Fibroblast of lung (primary cell): ENCODE data around the gene HLA-DRB5. TPM values are rescaled to one million over a fixed set of nuclear protein-coding genes. Genes with fewer than 3 reads are reported as not detected.
"Not testable (repeated sequence)": the region's sequence is repeated elsewhere in the genome, so short reads cannot be mapped to it uniquely, and the experiment has no call there.

Experiments
- DNase-seq, 2 donors: peaks; one replicate each; pipeline versions ENCODE4 v3.0.0 to v3.0.0-alpha.2; 2010; ENCODE audit warnings: low read depth in 2 of 2
- H2AFZ ChIP-seq: 2 replicates; pipeline ENCODE4 v1.5.1; 2012; ENCODE audit warnings: low read length, control low read depth, inconsistent platforms
- H3K27ac ChIP-seq: 2 replicates; pipeline ENCODE4 v1.5.1; 2011; ENCODE audit warnings: low read length, control low read depth; ENCODE audit not compliant: insufficient read depth
- H3K27me3 ChIP-seq: 2 replicates; pipeline ENCODE4 v1.5.1; 2011; ENCODE audit warnings: mild to moderate bottlenecking, low read length; ENCODE audit not compliant: control insufficient read depth, insufficient read depth
- H3K36me3 ChIP-seq: 2 replicates; pipeline ENCODE4 v1.5.1; 2011; ENCODE audit warnings: low read length; ENCODE audit not compliant: control insufficient read depth, insufficient read depth
- H3K4me1 ChIP-seq: 2 replicates; pipeline ENCODE4 v1.5.1; 2011; ENCODE audit warnings: low read length; ENCODE audit not compliant: control insufficient read depth, insufficient read depth; ENCODE audit errors: extremely low read depth
- H3K4me2 ChIP-seq: 2 replicates; pipeline ENCODE4 v1.5.1; 2011; ENCODE audit warnings: low read length, control low read depth; ENCODE audit not compliant: insufficient read depth; ENCODE audit errors: extremely low read depth
- H3K4me3 ChIP-seq, 4 experiments: fragments of 200-600 bp in 1 of 4; sonication (generic) in 1 of 4; replicated peaks in 1 of 4; 2 replicates each; pipeline ENCODE4 v1.5.1; 2011 to 2016; ENCODE audit warnings: low read length in 4 of 4, low read depth in 3 of 4, mild to moderate bottlenecking in 3 of 4, control low read depth in 2 of 4, inconsistent platforms in 1 of 4, mixed read lengths in 1 of 4; ENCODE audit not compliant: insufficient read depth in 1 of 4; ENCODE audit errors: control extremely low read depth in 1 of 4
- H3K79me2 ChIP-seq: 2 replicates; pipeline ENCODE4 v1.5.1; 2012; ENCODE audit warnings: mild to moderate bottlenecking, low read length, inconsistent platforms; ENCODE audit not compliant: control insufficient read depth, insufficient read depth
- H3K9ac ChIP-seq: 2 replicates; pipeline ENCODE4 v1.5.1; 2011; ENCODE audit warnings: mild to moderate bottlenecking, low read length, control low read depth; ENCODE audit not compliant: insufficient read depth
- H3K9me3 ChIP-seq: 2 replicates; pipeline ENCODE4 v1.5.1; 2012; ENCODE audit warnings: low read depth, low read length; ENCODE audit not compliant: control insufficient read depth, insufficient read depth
- H4K20me1 ChIP-seq: 2 replicates; pipeline ENCODE4 v1.5.1; 2011; ENCODE audit warnings: low read length; ENCODE audit not compliant: control insufficient read depth, insufficient read depth; ENCODE audit errors: extremely low read depth
- EZH2 ChIP-seq: IDR thresholded peaks from 2 replicates; pipeline ENCODE4 v1.5.1; 2012; ENCODE audit warnings: low read length, control low read depth, mild to moderate bottlenecking; ENCODE audit errors: missing control alignments
- polyA minus RNA-seq: library from RNA; depleted of rRNA, polyadenylated mRNA; stranded (reverse); fragments of >200 nt; gene quantifications from 2 replicates; pipeline ENCODE4 v1.2.3, GENCODE V29; 2011; ENCODE audit warnings: low replicate concordance
- polyA plus RNA-seq, 2 donors: library from polyadenylated mRNA; depleted of rRNA in 1 of 2; stranded (reverse) in 1 of 2; unstranded in 1 of 2; fragments of >200 nt; gene quantifications; 2 replicates each; pipeline ENCODE4 v1.2.1, GENCODE V29; 2011 to 2012; ENCODE audit warnings: missing spikeins in 1 of 2
- total RNA-seq: library from RNA; depleted of rRNA; stranded (reverse); fragments of >200 nt; gene quantifications from 2 replicates; pipeline ENCODE4 v1.2.1, GENCODE V29; 2014
- TF ChIP-seq, protein P1 (sequence below), 2 donors: IDR thresholded peaks in 1 of 2; conservative IDR thresholded peaks in 1 of 2; 1 replicate in 1 of 2; 2 replicates in 1 of 2; pipeline ENCODE4 v1.5.1; 2011 to 2012; ENCODE audit warnings: low read length in 2 of 2, control low read depth in 1 of 2, inconsistent platforms in 1 of 2, low read depth in 1 of 2, mild to moderate bottlenecking in 1 of 2

Gene HLA-DRB5
- total RNA-seq (not detected in 2 replicates), polyA plus RNA-seq (not detected in 2 replicates), polyA minus RNA-seq (not detected in 2 replicates)
- not detected in 2 replicates for polyA plus RNA-seq (2012)

GRCh38 chr6:32529697-32530430 is at the start of gene HLA-DRB5:
Gene HLA-DRB5 (minus strand): TSS chr6:32530287. CDS start chr6:32530224, 63 bp downstream.
- no peak for TF ChIP-seq EZH2
- TF ChIP-seq, protein P1, sequence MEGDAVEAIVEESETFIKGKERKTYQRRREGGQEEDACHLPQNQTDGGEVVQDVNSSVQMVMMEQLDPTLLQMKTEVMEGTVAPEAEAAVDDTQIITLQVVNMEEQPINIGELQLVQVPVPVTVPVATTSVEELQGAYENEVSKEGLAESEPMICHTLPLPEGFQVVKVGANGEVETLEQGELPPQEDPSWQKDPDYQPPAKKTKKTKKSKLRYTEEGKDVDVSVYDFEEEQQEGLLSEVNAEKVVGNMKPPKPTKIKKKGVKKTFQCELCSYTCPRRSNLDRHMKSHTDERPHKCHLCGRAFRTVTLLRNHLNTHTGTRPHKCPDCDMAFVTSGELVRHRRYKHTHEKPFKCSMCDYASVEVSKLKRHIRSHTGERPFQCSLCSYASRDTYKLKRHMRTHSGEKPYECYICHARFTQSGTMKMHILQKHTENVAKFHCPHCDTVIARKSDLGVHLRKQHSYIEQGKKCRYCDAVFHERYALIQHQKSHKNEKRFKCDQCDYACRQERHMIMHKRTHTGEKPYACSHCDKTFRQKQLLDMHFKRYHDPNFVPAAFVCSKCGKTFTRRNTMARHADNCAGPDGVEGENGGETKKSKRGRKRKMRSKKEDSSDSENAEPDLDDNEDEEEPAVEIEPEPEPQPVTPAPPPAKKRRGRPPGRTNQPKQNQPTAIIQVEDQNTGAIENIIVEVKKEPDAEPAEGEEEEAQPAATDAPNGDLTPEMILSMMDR (conservative IDR thresholded peaks at IDR 0.05 in 1 of 2, IDR thresholded peaks at IDR 0.05 in 1 of 2; ENCODE audit: low read depth in 1 of 2, low read length in 2 of 2) = no peak
- no peaks in the 10 kb centered on the region for H3K4me1 ChIP-seq
- no peak within 1 kb of the TSS for H3K9ac ChIP-seq
- no peak within 1 kb of the TSS for H3K4me2 ChIP-seq
- no peaks in the 10 kb centered on the region for H3K9me3 ChIP-seq
- no peaks in the 10 kb centered on the region for H3K79me2 ChIP-seq
- no peak for DNase-seq
- H4K20me1 ChIP-seq = no peaks in the 10 kb centered on the region
- H3K4me3 ChIP-seq = no peak within 1 kb of the TSS
- H3K27me3 ChIP-seq = no peaks in the 10 kb centered on the region
- no peak within 1 kb of the TSS for H3K27ac ChIP-seq
- H3K36me3 ChIP-seq = no peaks in the 10 kb centered on the region
- no peak within 1 kb of the TSS for H2AFZ ChIP-seq

DNA sequence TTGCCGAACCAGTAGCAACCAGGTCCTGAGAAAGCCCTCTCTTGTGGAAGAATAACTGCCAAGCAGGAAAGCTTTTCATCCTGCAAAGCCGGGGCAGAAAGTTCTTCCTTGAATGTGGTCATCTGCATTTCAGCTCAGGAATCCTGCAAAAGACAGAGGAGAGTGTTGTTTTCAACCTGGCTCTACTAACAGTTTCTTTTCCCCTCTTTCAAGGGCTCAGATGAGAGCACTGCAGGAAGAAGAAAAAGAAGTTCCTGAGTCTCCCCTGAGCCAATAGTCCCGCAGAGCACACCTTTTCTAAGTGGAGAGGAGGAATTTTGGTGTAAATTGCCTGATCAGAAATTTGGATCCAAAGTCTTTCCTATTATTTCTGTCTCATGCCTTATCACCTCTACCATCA is 48.9 kb upstream of the HLA-DRB5 start:
- no peak for TF ChIP-seq EZH2
- TF ChIP-seq, protein P1 (conservative IDR thresholded peaks at IDR 0.05 in 1 of 2, IDR thresholded peaks at IDR 0.05 in 1 of 2; ENCODE audit: low read depth in 1 of 2, low read length in 2 of 2) = no peak
- Histone ChIP-seq H3K9me3 (no peaks in the 10 kb centered on the region), H3K79me2 (no peaks in the 10 kb centered on the region), H3K9ac (no peak overlapping the region), H2AFZ (no peak overlapping the region), H3K4me3 (no peak overlapping the region), H3K4me2 (no peak overlapping the region), H3K27me3 (peaks cover 4% of the 10 kb centered on the region), H4K20me1 (no peaks in the 10 kb centered on the region), H3K4me1 (no peaks in the 10 kb centered on the region), H3K27ac (no peak overlapping the region), H3K36me3 (no peaks in the 10 kb centered on the region)
- DNase-seq = no peak

- not testable (repeated sequence) for H3K4me1 ChIP-seq, H2AFZ ChIP-seq, H3K4me3 ChIP-seq, H3K79me2 ChIP-seq, H4K20me1 ChIP-seq, H3K9ac ChIP-seq, H3K4me2 ChIP-seq, H3K27me3 ChIP-seq, DNase-seq, H3K27ac ChIP-seq, H3K36me3 ChIP-seq, H3K9me3 ChIP-seq
Observed at GRCh38 chr6:32577493-32577892, 47.4 kb upstream of the HLA-DRB5 start.
